DOHH2 (cell line): ENCODE results near the gene AGR2.

Experiments used
- CTCF ChIP-seq: fragments of 200-600 bp; sonication (generic); IDR thresholded peaks from one replicate; pipeline ENCODE4 v1.5.1; 2014; ENCODE audit warnings: antibody characterized with exemption, mild to moderate bottlenecking, low read depth, low read length; ENCODE audit not compliant: poor library complexity, severe bottlenecking
- EZH2phosphoT487 ChIP-seq: fragments of 200-600 bp; sonication (generic); IDR thresholded peaks from 2 replicates; pipeline ENCODE4 v1.6.1; 2017; ENCODE audit warnings: borderline replicate concordance, mild to moderate bottlenecking, antibody characterized with exemption, low read length, moderate library complexity, mixed read lengths

GRCh38 chr7:16776053-16776452 is 28.7 kb downstream of the AGR2 start:
- TF ChIP-seq CTCF (no peak), EZH2phosphoT487 (no peak)
